GM19455 (cell line): ENCODE results near the gene GPX5.
"Not testable (repeated sequence)": the region's sequence is repeated elsewhere in the genome, so short reads cannot be mapped to it uniquely, and the experiment has no call there.

Source experiments
- ATAC-seq: cut with Tn5 transposase; IDR thresholded peaks from one replicate; pipeline ENCODE4 v1.9.1; 2021; ENCODE audit not compliant: unreplicated experiment

GPX5 gene, protein sequence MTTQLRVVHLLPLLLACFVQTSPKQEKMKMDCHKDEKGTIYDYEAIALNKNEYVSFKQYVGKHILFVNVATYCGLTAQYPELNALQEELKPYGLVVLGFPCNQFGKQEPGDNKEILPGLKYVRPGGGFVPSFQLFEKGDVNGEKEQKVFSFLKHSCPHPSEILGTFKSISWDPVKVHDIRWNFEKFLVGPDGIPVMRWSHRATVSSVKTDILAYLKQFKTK

DNA sequence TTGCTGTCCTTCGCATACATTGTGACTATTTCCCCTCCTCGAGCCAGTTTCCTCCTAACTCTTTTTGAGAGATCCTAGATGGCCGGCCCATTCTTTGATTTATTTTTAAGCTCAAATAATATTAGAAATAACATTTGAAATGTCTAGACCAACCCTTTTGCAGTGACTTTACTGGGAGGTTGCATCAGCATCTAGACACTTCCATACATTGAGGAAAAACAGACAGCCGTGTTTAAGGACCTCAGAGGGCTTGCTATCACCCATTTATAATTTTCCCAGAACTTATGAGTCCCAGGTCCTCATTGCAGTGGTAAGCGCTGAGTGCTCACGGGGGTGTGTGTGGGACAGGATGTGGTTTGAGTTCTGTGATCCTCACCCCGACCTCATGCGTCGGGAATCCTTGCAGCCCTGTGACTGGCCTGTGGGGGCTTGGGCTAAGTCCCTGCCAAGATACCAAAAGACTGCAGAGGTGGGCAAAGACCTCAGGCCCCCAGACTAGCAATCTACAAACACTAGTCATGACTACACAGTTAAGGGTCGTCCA, at the start of gene GPX5:
GPX5 (plus strand) TSS at position 386 of the 544 bp plus-strand sequence; CDS start at position 519, 133 bp downstream.
- no peak for ATAC-seq

- no peak for ATAC-seq
Measured at GRCh38 chr6:28478518-28478917, 47.2 kb upstream of the GPX5 start.

DNA sequence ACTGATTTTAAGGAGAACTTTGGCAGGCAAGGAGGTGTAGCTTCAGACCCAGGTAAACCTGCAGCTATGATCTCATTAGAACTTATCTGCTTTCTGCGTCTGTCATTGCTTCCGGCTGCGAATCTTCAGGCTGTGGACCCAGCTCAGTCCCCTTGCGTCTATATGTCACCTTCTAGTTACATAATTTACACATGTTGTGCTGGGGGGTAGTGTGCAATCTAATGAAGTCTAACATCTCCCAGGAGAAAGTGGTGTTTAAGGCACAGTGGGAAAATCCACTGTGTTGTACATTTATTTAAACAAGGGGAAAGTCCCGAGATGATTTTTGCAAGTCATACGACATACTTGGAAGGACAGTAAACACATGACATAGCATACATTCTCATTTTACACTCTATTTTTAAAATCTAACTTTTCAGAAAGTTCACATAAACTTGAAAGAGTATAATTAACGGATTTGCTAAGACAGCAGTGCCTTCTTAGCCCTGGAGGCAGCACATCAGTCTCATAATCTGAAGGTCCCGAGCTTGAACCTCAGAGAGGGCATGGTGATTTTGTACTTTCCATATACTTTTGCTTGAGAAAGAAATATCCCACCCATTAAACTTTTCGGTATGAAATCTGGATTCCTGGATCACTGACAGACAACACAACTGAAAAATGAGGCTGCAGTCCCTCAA, 45.3 kb upstream of the GPX5 start:
- ATAC-seq: no peak

- no peak for ATAC-seq
Measured at GRCh38 chr6:28485482-28485881, 40.2 kb upstream of the GPX5 start.

DNA sequence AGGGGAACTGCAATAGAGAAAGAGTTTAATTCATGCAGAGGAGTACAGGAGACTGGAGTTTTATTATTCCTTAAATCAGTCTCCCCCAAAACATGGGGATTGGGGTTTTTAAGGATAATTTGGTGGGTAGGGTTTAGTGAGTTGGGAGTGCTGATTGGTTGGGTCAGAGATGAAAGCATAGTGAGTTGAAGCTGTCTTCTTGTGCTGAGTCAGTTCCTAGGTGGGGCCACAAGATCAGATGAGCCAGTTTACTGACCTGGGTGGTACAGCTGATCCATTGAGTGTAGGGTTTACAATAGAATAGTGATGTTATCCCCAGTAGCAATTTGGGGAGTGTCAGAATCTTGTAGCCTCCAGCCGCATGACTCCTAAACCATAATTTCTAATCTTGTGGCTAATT, 39.1 kb upstream of the GPX5 start:
- no peak for ATAC-seq

- ATAC-seq: no peak
Measured at GRCh38 chr6:28486988-28487742, 38.5 kb upstream of the GPX5 start.

- ATAC-seq: peak; percentile 32
Measured at GRCh38 chr6:28488916-28489365, 36.7 kb upstream of the GPX5 start.

GRCh38 chr6:28489366-28490204, 36.1 kb upstream of the GPX5 start:
- ATAC-seq: peak; percentile 78

DNA sequence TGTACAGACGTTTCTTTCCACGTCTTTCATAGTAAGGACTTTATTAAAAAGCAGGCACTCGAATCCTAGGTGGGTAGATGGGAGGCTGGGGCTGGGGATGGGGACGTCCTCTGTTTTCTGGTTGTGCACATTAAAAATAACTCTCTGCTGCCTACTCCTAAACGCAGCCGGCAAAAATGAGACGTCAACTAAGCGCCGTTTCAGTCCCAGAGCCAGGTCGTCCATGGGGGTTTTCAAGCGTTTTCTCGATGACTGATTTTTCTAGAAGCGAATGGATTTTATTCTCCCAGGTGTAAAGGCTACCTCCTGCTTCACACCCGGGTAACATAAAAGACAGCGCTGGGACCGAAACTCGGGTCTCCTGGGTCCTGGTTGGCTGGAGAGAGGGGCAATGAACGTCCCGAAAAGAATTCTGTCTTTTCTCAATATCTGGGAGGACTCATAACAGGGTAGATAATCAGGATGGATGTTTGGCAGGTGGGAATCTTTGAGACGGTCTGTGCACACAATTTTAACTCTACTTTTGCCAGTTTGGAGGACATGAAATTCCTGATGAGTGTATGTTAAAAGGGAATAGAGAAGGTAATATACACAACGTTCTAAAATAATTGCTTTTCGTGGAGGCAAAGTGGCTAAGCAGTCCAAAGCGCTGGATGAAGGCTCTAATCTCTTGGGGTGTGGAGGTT, 35.3 kb upstream of the GPX5 start:
- no peak for ATAC-seq

DNA sequence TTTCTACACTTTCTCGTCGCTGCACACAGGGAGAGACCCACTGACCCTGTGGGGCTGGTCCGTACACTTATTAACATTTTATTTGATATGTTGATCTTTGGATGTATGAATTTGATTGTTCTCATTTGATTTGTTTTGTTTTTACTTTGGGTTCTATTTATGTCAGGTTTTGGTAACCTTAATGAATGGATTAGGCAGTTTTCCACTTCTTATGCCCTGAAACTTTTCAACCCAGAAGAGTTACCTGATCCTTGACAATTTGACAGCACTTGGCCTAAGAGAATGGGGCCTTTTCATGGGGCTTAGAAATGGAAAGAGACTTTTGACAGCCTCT, 33.7 kb upstream of the GPX5 start:
- ATAC-seq: no peak

DNA sequence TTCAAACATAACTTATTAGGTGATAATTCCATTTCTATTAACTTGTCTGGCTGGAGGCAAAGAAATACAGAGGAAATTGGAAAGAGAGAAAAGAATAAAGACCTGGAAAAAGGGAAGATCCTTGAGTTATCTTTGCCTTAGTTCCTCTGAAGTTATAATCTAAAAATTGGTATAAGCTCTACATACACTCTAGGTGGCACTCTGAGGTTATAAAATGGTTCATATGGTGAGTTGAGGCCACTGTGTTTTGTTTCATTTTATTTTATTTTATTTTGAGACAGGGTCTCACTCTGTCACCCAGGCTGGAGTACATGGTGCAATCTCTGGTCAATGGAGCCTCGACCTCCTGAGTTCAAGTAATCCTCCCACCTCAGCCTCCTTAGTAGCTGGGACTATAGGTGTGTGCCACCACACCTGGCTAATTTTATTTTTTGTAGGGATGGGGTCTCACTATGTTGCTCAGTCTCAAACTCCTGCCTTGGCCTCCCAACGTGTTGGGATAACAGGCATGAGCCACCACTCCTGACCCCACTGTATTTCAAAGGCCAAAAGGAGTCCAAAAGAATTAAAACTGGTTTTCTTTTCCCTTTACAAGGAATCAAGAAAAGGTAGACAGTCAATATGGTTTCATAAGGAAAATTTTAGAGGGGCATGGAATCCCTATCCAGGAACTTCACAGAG, 29.4 kb upstream of the GPX5 start:
- ATAC-seq: no peak

DNA sequence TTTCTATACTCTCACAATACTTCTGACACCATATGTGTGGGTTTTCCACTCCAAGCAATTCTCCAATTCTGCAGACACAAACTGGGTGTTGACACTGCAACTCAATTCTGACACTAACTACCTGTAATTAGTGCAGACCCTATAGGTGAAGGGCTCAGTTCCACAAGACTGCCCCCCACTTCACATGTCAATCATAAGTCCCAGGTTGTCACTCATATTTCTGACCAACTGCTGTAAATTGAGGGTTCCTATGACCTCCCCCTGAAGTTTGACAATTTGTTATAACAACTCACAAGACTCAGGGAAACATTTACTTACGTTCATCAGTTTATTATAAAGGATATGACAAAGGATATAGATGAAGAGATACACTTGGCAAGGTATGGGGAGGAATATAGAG, 28.4 kb upstream of the GPX5 start:
- ATAC-seq: no peak

DNA sequence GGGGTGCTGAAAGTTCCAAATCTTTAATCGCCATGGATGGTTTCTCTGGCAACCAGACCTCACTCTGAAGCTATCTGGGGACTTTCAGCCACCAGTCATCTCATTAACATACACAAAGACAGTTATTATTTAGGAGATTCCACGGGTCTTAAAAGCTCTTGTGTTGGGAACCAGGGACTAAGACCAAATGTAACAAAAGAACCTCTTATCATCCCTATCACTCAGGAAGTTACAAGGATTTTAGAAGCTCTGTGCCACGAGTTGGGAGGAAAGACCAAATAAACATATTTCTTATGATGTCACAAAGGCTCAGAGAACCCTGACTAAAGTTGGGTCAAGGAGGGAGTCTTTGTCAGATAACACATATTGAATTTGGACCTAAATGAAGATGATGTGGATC, 27.8 kb upstream of the GPX5 start:
- no peak for ATAC-seq

DNA sequence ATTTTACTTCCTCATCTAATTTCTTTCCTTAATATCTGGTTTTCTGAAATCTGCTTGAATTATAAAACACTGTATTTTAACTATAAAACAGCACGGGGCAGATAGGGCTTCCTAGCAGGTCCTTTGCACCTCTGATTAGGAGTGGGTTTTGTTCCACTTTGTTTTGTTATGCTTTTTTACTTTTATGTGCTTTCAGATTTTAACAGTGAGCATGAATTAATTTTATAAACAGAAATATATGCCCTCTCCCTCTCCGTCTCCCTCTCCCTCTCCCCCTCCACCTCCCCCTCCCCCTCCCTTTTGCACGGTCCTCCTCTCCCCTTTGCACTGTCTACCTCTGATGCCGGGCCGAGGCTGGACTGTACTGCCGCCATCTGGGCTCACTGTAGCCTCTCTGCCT, 24.4 kb upstream of the GPX5 start:
- ATAC-seq: no peak

DNA sequence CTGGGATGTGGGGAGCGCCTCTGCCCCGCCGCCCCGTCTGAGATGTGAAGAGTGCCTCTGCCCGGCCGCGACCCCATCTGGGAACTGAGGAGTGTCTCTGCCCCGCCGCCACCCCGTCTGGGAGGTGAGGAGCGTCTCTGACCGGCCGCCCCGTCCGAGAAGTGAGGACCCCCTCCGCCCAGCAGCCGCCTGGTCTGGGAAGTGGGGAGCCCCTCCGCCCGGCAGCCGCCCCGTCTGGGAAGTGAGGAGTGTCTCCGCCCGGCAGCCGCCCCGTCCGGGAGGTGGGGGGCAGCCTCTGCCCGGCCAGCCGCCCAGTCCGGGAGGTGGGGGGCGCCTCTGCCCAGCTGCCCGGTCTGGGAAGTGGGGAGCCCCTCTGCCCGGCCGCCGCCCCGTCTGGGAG, 23.5 kb upstream of the GPX5 start:
- not testable (repeated sequence) for ATAC-seq

- not testable (repeated sequence) for ATAC-seq
Measured at GRCh38 chr6:28502709-28503305, 22.9 kb upstream of the GPX5 start.

GRCh38 chr6:28505733-28506132, 19.9 kb upstream of the GPX5 start:
- no peak for ATAC-seq

DNA sequence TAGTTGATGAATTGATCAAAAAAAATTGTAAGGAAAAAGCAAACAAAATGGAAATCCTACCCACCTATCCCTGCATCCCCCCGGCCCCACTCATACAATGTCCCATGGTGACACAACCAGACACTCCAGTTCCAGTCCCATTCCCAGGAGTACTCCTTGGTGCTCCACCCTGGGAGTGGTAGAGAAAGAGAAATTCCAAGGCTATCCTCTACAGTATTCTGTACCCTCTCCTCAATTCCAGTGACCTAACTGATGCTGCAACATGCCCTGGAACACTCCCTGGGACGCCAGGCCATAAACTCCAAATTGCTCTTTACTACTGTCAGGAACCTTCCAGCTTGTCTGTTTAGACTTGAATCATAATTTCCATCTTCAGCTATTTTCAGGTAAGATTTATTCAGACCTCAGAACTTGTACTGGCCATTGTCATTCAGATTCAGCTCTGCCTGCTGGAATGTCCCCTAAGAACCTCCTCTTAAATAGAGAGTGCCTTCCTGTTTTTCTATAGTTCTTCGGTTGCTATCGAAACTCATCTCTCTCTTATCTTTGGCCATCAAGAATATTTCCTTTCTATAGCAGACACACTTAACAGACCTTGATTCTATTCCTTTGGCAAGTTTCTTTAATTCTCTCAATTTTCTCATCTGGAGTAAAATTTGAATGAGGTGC, 18.7 kb upstream of the GPX5 start:
- no peak for ATAC-seq
